Occipital lobe (tissue), 2 donors: ENCODE data around the gene ARL13B. TPM values are rescaled to one million over a fixed set of nuclear protein-coding genes. Genes with fewer than 3 reads are reported as not detected.
"Not testable (repeated sequence)": the region's sequence is repeated elsewhere in the genome, so short reads cannot be mapped to it uniquely, and the experiment has no call there.

Source experiments
- DNase-seq: peaks from one replicate; lab custom pipeline; 2025; lab: John Stamatoyannopoulos, UW
- total RNA-seq: library from RNA; depleted of rRNA; stranded (reverse); fragments of >200 nt; gene quantifications from one replicate; pipeline ENCODE4 v1.2.3, GENCODE V29; 2014

The ARL13B gene
- total RNA-seq, 1 donor from 2014 or later = 24.6 TPM

DNA sequence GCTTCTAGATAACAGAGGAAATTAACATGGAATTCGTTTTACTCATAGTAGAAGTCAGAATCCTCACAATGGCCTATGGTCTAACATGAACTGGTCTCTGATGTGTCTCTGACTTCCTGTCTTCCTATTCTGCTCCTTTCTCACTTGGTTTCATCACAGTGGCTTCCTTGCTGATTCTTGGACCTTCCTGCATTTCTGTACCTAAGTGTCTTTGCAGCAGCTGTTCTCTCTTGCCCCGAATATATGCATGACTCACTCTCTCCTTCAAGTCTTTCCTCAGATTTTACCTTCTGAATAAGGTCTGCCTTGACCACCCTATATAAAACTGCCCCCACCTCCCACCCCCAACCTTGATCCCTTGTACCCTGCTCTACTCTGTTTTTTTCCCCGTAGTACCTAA is 14.1 kb downstream of the ARL13B start:
- DNase-seq = no peak

DNA sequence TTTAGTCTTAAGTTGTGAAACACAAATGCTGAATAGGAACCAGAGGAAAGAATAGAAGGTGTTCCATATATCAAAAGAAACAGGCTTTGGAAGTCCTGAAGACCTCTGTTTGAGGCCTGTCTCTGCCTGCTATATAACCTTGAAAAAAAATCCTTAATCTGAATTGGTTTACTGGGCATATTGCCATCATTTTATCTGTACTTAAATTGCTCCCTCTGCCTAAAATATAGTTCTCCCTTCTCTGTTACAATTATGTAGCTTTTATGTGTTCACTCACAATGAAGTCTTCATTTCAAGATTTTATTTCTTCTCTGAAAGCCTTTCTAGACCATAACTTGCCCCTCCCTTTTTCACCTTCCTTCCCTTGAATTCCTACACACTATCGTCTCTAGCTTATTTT is 21.2 kb downstream of the ARL13B start:
- DNase-seq = no peak

DNA sequence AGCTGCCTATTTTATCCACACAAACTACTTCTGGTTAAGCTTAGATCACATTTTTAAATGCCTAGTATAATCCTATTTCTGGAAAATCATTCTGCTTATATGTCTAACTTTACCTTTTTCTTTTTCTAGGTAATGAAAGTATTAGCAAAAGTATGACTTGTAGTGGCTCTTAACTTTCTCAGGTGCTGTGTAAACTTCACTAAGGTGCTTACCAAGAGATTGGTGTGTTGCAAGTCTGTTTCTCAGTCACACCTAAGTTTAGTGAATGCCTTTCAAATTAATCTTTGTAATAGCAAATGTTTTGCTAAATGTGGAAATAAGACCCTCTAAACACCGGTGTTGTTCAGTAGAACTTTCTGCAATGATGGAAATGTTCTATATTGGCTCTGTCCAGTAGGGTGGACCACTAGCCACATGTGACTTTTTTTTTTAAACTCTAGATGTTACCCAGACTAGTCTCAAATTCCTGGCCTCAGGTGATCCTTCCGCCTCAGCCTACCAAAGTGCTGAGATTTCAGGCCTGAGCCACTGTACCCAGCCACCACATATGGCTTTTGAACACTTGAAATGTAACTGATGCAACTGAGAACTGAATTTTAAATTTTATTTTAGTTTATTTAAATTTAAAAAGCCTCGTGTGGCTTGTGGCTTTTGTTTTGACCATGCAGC is 22.0 kb downstream of the ARL13B start:
- DNase-seq = no peak

DNA sequence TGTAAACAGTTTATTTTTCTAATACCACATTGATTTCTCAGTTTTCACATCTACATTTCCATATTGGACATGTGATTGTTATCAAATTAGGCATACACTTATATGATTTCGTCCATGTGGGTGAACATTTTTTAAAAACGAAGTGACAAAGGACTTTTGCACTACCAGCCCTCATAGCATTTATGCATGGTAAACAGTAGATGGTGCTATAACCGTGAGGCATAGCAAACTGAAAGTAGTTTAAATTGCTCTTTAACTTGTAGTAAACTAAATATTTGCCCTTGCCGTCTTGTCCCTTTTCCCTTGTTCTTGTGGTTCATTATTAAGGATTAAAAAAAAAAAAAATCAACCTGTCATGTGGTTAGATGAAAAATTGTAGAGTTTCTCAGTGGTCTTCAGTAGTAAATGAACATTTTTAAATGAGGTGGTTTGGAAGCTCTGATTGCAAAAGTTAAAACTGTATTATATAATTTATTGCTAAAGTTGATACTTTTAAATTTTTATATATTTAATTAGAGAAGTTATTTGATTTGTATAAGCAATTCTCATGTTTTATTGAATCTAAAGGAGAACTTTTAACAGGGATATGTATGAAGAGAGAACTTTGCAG is 24.5 kb downstream of the ARL13B start:
- no peak for DNase-seq

DNA sequence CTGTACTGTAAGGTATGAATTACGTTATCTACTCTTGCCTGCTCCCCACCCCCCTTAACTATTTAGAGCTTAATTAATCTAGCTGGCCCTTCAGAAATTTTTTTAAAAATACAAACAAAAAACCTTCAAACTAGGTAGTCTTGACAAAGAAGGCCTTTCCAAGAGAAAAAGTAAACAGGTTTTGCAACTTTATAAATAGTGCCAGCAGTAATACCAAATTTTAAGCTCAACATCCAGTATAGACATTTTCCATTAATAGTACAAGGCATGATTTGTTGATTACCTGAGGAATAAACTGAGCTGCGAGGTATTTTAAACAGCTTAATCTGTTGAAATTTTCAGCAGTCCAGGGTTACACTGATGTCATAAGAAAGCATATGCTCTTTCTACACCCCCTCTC is 28.3 kb downstream of the ARL13B start:
- DNase-seq = no peak

DNA sequence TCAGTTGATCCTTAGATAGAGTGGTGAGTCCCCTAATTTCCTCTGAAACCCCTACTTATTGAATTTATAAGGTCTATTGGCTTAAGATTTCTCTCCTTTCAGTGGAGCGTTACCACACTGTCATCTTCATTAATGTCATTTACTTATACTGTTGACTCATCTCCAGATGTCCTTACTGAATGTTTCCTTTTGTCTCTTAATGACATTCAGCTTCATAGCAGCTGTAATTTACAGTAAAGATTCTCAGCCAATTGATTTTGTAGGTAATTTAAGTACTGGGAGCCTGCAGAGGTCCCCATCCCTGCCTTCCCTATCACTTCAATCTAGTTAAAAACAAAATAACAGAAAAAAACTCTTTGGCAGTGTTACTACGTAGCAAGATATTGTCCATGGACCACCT is 29.7 kb downstream of the ARL13B start:
- no peak for DNase-seq

DNA sequence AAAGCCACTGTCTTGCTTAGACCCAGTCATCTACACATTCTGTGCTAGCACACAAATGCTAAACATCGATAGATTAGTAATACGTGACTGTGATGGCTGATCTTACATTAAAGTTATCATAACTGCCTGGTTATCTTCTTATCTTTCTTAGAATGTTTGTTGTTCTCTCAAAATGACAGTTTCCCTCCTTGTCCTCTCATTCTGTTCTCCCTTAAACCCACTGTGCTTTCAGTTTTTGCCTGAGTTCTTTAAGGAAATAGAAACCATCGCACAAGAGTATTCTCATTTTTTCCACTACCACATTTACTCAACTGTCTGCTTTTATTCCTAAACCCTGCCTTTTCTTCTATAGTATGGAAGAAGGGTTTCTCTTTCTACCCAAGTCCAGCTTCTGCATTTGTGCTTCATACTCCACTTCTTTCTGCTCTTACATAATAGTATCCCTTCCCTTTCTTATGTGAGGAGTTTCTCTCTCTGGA is 31.3 kb downstream of the ARL13B start:
- DNase-seq = no peak

DNA sequence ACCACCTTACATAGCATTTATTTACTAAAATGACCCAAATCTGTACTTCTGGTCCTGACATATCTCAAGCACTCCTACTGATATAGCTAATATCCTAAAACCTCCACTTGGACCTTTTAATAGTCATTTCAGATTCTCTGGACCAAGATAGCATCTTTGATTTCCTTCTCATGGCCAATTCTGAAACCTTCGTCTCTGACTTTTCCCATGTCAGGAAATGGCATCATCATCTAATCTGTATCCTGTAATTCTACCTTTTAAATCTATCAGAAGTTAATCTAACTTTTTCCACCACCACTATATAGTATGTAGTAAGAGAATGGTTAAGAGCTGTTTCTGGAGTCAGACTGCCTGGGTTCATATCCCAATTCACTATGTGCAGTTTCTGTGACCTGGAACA is 32.2 kb downstream of the ARL13B start:
- DNase-seq = no peak

DNA sequence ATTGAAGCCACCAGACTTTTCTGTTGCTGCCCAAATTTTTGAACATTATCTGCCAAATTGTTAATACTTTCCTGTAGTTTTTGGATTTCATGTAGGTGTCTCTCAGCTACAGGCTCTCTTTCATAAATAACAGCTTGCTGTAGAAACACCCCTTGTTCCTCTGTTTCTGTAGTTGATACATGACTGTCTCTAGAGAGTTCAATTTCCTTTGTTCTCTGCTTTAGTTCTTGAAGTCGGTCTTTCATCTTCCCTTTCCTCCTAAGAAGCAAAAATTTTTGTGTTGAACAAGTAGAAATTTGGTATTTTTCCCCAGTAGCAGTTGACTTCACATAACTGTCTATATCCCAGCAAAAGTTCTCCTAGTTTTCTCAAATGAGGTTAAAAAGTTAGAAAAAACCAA is 35.1 kb downstream of the ARL13B start:
- DNase-seq = no peak

DNA sequence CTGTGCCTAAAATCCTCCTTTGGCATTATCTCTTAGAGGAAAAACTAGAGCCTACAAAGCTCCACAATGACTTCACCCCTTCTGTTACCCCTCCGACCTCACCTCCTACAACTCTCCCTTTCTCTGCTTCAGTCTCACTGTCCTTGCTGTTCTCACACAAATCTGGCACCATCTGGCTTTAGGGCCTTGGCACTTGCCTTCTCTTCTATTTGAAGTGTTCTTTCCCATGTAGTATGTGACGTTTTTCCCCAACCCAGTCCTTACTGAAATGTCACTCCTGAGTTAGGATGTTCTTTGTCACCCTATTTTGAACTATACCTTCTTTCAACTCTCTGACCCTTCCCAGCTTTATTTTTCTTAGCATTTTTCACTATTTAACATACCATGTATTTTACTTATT is 39.7 kb downstream of the ARL13B start:
- DNase-seq = no peak

DNA sequence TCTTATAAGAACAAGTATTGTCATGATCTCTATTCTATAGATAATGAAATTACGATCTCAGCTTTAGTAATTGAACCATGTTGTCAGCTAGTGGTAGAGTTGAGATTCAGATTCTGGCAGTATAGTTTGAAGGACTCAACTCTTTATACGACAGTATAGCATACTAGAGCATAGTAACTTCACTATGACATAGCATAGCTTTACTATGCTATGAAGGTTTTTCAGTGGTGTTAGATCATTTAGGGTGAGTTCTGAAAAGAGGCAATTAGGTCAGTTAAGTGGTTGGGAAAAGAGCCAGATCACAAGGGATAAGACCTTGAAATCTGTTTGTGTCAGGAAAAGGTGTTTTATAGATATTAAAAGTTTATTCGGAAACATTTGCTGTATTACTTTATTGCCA is 40.3 kb downstream of the ARL13B start:
- no peak for DNase-seq

DNA sequence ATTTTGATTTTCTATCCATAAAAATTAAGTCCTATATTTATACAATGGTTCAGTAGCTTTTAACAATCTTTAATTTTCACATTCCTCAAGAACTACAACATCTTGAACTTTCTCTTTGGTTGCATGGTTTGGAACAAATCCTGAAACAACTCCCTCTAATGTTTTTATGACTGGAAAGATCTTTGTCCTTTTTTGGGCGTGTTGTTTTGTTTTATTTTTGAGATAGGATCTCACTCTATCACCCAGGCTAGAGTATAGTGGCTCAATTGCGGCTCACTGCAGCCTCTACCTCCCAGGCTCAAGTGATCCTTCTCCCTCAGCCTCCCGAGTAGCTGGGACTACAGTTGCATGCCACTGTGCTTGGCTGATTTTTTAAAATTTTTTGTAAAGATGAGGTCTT is 44.4 kb downstream of the ARL13B start:
- DNase-seq = no peak

DNA sequence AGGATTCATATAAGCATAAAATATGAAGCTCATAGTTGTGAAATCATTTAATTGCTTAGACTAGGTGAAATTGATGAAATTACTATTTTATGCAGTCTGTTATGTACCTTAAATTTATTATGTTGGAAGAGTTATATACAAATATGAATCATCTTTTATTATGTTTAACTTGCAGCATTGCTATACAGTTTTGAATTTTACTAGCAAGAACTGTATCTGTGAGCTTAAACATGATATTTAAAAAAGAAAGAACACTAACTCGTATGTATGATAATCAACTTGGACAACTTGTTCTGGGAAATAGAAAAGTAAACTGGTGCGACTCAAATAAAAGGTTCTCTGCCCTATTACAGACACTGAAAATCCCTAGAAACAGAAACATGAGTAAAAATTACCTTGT is 46.7 kb downstream of the ARL13B start:
- DNase-seq = no peak

DNA sequence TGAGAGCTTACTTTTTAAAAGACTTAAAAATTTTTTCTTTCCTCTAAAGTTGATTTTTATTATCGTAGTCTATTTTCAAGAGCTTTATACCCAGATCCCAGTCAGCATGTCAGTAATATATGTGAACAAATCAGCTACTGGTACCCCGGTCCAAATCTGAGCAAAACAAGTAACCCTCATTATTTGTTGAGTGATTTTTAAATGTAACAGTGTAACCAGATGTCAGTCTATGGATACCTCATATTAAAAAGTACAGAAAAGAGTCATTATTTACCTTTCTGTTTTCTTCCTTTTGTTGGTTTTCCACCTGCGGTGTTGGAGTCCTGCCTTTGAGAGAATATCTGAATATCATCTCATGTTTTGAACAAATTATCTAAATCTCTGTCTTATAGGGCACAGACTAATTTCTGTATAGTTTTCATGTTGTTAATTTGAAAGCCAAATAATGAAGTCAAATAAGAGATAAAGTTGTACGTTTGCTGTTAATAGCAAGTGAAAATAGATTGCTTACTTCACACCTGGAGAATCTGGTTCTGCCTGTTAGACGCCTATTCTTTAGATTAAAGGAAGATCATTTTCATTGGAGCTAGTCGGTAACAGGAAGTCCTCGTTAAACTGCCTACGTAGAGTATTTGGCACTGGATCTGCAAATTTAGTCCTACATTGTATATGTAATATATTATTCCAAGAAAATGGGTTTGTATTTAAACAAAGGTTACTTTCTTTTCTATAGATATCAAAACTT is 48.3 kb downstream of the ARL13B start, which contains the start of gene STX19:
Gene STX19, minus strand, starts transcription at position 505 of the 745 bp plus-strand sequence. CDS start 13,328 bp downstream, outside the sequence.
- DNase-seq = no peak

DNA sequence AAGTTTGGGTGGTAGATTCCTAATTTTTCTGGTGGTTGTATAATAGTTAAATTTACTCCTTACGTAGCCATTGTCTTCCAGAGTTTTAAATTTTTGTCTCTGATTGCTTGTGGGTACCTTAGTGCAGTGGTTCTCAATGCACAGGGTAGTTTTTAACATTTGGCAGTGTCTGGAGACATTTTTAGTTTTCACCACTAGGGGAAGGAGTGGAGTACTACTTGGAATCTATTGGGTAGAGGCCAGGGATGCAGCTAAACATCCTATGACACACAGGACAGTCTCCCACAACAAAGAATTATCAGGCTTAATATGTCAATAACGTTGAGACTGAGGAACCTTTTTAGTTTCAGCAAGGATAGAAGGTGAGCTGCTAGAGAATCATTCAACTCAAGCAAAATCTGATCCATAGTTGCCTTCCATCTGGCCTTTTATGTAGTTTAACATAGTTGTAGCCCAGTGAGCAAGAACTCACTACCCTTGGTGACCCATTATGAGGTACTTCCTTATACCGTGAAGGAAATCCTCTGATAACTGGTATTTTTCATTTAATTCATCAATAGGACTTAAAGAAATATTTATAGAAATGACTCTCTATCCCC is 57.1 kb downstream of the ARL13B start:
- no peak for DNase-seq

DNA sequence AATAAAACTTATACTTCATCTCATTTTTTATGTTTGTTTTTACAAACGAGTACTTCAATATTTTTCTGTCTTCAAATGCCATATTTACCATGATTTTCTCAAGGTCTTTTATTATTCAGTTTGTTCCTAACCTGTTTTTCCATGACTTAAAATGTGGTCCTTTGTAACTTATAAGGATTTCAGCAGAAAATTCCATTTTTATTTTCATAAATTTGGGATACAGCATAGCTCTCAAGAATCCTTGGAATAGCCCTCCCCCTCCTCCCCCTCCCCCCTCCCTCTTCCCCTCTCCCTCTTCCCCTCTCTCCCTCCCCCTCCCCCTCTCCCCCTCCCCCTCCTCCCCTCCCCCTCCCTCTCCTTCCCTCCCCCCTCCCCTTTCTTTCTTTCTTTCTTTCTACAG is 63.3 kb downstream of the ARL13B start:
- no peak for DNase-seq

DNA sequence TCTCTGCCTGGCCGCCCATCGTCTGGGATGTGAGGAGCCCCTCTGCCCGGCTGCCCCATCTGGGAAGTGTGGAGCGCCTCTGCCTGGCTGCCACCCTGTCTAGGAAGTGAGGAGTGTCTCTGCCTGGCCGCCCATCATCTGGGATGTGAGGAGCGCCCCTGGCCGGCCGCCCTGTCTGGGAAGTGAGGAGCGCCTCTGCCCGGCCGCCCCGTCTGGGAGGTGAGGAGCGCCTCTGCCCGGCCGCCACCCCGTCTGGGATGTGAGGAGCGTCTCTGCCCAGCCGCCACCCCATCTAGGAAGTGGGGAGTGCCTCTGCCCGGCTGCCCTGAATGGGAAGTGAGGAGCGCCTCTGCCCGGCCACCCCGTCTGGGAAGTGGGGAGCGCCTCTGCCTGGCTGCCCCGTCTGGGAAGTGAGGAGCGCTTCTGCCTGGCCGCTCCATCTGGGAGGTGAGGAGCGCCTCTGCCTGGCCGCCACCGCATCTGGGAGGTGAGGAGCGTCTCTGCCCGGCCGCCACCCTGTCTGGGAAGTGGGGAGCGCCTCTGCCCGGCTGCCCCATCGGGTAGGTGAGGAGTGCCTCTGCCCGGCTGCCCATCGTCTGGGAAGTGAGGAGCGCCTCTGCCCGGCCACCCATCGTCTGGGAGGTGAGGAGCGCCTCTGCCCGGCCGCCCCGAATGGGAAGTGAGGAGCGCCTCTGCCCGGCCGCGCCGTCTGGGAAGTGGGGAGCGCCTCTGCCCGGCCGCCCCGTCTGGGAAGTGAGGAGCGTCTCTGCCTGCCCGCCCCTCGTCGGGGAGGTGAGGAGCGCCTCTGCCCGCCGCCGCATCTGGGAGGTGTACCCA is 64.4 kb downstream of the ARL13B start:
- not testable (repeated sequence) for DNase-seq

DNA sequence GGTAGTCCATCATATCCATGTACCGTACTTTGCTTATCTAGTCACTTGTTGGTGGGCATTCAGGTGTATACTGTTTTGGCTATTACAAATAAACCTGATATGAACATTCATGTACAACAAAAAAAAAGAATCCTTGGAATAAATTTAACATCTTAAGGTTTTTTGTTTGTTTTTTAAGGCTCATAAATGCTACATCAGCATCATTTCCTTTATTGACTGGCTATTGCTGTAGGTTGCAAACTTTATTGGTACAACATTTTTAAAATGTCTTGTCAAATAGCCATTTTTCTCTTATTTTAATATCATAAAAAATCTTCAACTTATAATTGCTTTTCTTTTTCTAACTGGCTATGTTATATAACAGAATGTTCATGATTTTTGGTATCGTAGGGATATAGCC is 66.6 kb downstream of the ARL13B start:
- DNase-seq = no peak

DNA sequence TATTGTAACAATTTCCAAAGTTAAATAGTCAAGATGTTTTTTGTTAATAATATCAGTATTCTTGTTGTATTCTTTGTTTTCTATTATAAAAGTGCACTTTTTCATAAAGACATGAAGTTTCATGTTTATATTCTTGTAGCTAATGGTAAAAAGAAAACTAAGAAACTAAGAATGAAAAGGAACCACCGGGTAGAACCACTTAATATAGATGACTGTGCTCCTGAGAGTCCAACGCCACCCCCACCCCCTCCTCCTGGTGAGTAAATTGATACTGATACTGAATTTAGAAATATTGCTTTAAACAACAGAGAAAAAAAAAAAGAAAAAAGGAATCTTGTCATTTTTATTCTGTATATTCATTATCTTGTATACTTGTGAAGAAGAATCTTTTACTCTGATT is 69.3 kb downstream of the ARL13B start:
- no peak for DNase-seq

DNA sequence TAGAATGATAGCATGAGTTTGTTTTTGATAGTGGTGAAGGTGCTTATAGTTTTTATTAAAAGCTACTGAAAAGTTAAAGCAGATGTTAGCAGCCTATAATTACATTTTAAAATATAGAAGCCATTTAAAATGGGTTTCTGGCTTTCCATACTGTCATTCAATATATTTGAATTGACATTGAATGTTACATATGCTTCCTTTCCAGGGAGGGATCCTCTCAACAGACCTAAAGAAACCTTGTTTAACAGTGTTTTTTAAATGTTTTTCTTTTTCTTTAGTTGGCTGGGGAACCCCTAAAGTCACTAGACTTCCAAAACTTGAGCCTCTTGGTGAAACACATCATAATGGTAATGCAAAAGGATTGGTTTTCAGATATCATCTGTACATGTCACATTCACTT is 70.6 kb downstream of the ARL13B start:
- DNase-seq = no peak

DNA sequence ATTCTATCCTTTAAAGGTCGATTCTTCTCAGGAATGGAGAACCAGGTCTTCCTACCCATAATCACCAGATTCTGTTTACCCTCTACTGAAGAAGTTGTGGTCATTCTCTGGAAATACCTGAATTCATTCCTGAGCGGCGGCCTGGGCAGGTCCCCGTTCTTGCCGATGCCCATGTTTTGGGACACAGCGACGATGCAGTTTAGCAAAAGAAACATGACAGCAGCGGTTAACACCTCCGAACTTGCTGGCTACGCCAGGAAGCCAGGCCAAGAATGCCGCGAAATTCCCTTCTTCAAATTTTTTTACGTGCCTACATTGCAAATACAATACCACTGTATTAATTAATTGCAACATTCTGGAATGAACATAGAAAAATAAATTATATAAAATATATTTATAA is 81.3 kb downstream of the ARL13B start:
- DNase-seq = no peak
